CD4-positive, alpha-beta T cell treated with Interleukin-17A for 1 hour (primary cell): Measurements from ENCODE around the gene CTSL.

Experiments
- DNase-seq: peaks from one replicate; pipeline ENCODE4 v3.0.0-alpha.2; 2020

The CTSL gene

DNA sequence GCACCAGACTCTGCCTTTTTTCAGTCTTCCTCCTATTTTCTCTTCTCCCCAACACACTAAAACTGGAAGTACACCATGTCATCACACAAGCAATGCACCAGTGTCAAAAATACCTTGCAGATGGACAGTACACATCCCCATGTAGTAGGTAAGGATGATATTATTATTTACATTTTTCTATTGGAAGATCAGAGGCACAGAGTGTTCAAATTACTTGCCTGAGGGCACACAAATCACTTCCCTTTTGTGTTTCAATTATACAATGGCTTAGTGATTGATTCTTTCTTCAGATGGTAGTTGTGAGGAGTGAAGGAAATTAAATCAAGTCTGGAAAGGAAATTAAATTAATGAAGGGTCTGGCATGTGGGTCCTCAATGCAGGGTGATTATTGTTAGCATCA, 39.6 kb downstream of the CTSL start:
- DNase-seq, result no peak

DNA sequence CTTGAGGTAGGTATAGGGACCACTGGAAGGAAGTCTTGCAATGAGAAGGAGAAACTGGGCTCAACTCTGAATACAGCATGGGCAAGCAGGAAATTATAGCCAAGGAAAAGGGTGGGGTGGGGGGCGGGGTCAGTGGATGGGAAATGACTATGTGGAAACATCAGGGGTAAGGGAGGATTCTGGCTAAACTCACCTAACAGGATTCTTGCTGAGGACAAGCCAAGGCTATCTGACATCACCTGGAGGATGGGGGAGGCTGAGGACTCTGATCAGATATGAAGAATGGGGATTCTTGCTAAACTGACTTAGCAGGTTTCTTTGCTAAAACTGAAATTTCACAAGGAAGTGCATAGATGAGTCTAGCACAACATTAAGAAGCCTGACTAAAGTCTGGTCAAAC, 40.8 kb downstream of the CTSL start:
- no peak for DNase-seq

DNA sequence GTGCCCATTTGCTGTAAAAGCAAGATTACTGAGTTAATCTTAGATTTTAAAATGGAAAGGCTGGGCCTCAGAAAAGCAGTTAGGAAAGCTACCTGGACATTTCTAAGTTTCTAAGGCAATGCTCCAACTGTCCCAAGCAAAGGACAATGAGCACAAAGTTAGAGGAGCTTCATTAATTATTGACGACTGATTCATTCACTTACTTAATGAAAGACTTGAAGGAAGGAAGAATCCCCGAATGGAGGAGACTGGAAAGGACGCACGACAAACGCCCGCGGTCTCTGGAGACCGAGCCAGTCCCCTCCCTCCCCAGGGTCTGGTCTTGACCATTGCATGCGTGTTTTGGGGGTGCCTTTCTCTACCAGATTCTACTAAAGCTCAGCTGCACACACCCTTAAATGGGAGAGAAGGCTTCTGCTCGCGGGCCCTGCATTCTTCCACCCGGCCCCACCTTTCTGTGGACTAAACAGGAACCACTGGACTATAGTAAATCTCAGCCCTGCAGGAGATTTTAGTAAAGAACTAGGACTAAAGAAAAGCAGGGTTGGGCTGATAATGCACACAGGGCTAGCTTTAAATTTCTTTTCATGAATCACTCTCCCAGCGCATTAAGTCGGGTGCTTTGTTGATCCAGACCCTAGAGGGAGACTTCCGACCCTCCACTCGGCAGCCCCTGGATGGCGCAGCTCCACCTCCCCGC, 44.8 kb downstream of the CTSL start:
- no peak for DNase-seq

DNA sequence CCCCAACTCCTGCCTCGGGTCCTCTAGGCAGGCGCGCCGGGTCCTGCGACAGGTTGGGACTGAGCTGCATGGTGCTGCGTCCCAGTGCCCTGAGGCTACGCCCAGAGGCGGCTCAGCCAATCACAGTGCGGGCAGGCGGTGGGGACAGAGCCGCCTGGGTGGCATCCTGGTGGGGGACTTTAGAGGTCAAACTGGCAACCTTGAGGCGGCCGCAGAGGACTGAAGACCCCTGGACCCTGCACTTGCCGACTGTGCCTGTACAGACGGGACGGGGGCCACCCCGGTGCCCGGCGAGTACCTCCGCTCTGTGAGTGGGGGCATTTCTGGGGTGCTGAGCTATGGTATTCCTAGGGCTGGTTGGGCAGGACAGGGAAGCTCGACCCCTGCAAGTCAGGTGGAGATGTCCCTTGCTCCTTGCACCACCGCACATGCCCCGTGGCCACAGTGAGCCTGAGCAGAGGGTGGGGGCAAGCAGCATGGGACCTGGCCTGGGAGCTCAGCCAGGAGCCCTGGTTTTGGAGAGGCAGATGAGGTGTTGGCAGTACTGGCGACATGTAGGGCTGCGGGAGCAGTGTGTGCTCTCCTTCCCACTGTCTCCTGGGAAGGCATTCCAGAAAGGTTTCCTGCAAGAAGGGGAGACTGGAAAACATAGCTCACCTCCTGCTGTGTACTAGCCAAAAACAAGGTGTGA, 45.5 kb downstream of the CTSL start:
- no peak for DNase-seq

DNA sequence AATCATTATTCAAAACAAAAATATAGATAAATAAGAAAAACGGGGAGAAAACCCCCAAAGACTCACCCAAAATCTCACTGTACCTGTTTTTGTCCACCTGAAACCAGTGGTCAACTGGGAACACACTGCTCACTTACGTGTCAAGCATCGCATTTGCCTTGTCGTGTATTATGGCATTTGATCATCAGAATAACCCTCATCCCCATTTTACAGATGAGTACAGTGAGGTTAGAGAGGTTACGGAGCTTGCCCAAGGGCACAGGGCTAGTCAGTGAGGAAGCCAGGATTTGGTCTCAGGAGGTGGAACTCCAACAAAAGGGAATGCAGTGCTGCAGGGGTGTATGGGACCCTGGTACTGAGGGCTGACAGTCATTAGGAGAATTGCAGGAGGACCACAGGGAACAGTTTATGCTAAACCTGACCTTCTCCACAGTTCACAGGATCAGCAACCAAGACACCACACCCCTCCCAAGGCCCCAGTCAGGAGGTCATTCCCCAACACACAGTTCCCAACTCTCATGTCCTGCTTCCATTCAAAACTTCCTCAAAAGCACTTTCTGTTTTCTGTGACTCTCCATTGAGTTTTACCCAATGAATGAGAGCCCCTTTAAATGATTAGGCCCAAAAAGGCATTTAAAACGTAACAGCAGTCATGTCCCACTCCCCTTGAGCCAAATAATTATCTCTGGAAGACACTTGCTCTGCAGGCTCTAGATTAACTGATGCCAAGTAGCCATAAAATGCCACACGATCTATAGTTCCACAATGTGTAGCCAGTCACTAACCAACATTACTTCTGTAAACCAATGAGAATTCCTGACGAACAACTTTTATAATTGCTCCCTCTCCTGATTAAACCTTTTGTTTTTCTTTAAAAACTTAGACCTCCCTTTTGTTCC, 50.8 kb downstream of the CTSL start:
- no peak for DNase-seq

DNA sequence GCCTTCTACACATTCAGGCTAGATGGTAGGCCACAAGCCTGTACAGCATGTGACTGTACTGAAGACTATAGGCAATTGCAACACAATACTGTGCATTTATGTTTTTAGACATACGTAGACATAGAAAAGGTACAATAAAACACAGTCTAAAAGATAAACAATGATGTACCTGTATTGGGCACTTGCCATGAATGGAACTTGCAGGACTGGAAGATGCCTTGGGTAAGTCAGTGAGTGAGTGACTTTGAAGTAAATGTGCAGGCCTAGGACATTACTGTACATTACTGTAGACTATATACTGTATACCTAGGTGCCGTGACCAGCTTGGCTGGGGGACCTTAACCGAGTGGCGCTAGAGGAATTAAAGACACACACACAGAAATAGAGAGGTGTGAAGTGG, 53.1 kb downstream of the CTSL start:
- DNase-seq, result no peak
